GM19452 (cell line): ENCODE data around the gene CASP7.
"Not testable (repeated sequence)": the region's sequence is repeated elsewhere in the genome, so short reads cannot be mapped to it uniquely, and the experiment has no call there.

Experiments
- ATAC-seq: cut with Tn5 transposase; IDR thresholded peaks from one replicate; pipeline ENCODE4 v1.9.1; 2021; ENCODE audit not compliant: unreplicated experiment

CASP7 gene

GRCh38 chr10:113679463-113680189, at the start of gene CASP7:
CASP7 (plus strand) TSS chr10:113679912; CDS start chr10:113697494, 17,582 bp downstream.
- ATAC-seq, result peak; percentile 59

GRCh38 chr10:113630929-113631533, 48.7 kb upstream of the CASP7 start:
- no peak for ATAC-seq

GRCh38 chr10:113631684-113632367, 47.9 kb upstream of the CASP7 start:
- ATAC-seq, result no peak

GRCh38 chr10:113639966-113640365, 39.7 kb upstream of the CASP7 start:
- no peak for ATAC-seq

GRCh38 chr10:113641702-113642101, 38.0 kb upstream of the CASP7 start:
- ATAC-seq, result no peak

GRCh38 chr10:113643183-113643582, 36.5 kb upstream of the CASP7 start:
- ATAC-seq, result no peak

- no peak for ATAC-seq
These were observed 35.3 kb upstream of the CASP7 start for GRCh38 chr10:113644185-113645120.

- no peak for ATAC-seq
These were observed 33.1 kb upstream of the CASP7 start for GRCh38 chr10:113646336-113647201.

- ATAC-seq, result no peak
These were observed 31.9 kb upstream of the CASP7 start for GRCh38 chr10:113647812-113648211.

- ATAC-seq, result no peak
These were observed 31.2 kb upstream of the CASP7 start for GRCh38 chr10:113648478-113648877.

- ATAC-seq, result no peak
These were observed 29.5 kb upstream of the CASP7 start for GRCh38 chr10:113650172-113650571.

GRCh38 chr10:113651021-113651420, 28.7 kb upstream of the CASP7 start:
- ATAC-seq, result no peak

- no peak for ATAC-seq
These were observed 27.8 kb upstream of the CASP7 start for GRCh38 chr10:113651898-113652297.

- not testable (repeated sequence) for ATAC-seq
These were observed 27.3 kb upstream of the CASP7 start for GRCh38 chr10:113652456-113652855.

GRCh38 chr10:113656896-113657295, 22.8 kb upstream of the CASP7 start:
- no peak for ATAC-seq

GRCh38 chr10:113657544-113657943, 22.2 kb upstream of the CASP7 start:
- no peak for ATAC-seq

GRCh38 chr10:113661332-113661731, 18.4 kb upstream of the CASP7 start:
- ATAC-seq, result no peak

- ATAC-seq, result no peak
These were observed 16.6 kb upstream of the CASP7 start for GRCh38 chr10:113663142-113663541.

- ATAC-seq, result no peak
These were observed 15.8 kb upstream of the CASP7 start, which contains the start of gene NRAP for GRCh38 chr10:113663908-113664307. NRAP (minus strand) TSS chr10:113664041; CDS start chr10:113663882, 159 bp downstream.

GRCh38 chr10:113665352-113665751, 14.4 kb upstream of the CASP7 start:
- no peak for ATAC-seq
